ENCODE measurements around the gene GOLGA6L9.
"Not testable (repeated sequence)": the region's sequence is repeated elsewhere in the genome, so short reads cannot be mapped to it uniquely, and the experiment has no call there.

The GOLGA6L9 gene

GRCh38 chr15:82429693-82430092 is at the start of gene GOLGA6L9:
TSS of gene GOLGA6L9 (plus strand) at chr15:82429816. CDS start at chr15:82430080, 264 bp downstream.
- not testable (repeated sequence) for DNase-seq (ENCODE audit: low read depth, low spot score)

- DNase-seq (ENCODE audit: low read depth, low spot score): not testable (repeated sequence)
Measured at GRCh38 chr15:82381330-82381955, 48.2 kb upstream of the GOLGA6L9 start.

GRCh38 chr15:82387209-82387608 is 42.4 kb upstream of the GOLGA6L9 start:
- not testable (repeated sequence) for DNase-seq (ENCODE audit: low read depth, low spot score)

GRCh38 chr15:82390152-82390551 is 39.5 kb upstream of the GOLGA6L9 start:
- not testable (repeated sequence) for DNase-seq (ENCODE audit: low read depth, low spot score)

- not testable (repeated sequence) for DNase-seq (ENCODE audit: low read depth, low spot score)
Measured at GRCh38 chr15:82392077-82392476, 37.5 kb upstream of the GOLGA6L9 start.

- no peak for DNase-seq (ENCODE audit: low read depth, low spot score)
Measured at GRCh38 chr15:82393671-82394070, 35.9 kb upstream of the GOLGA6L9 start.

GRCh38 chr15:82395788-82396187 is 33.8 kb upstream of the GOLGA6L9 start:
- DNase-seq (ENCODE audit: low read depth, low spot score): not testable (repeated sequence)

- no peak for DNase-seq (ENCODE audit: low read depth, low spot score)
Measured at GRCh38 chr15:82397817-82398216, 31.8 kb upstream of the GOLGA6L9 start.

- DNase-seq (ENCODE audit: low read depth, low spot score): no peak
Measured at GRCh38 chr15:82398785-82399184, 30.8 kb upstream of the GOLGA6L9 start.

GRCh38 chr15:82399366-82400103 is 30.1 kb upstream of the GOLGA6L9 start:
- DNase-seq (ENCODE audit: low read depth, low spot score): not testable (repeated sequence)

- DNase-seq (ENCODE audit: low read depth, low spot score): not testable (repeated sequence)
Measured at GRCh38 chr15:82401918-82402317, 27.7 kb upstream of the GOLGA6L9 start.

- DNase-seq (ENCODE audit: low read depth, low spot score): not testable (repeated sequence)
Measured at GRCh38 chr15:82402341-82402740, 27.3 kb upstream of the GOLGA6L9 start.

GRCh38 chr15:82406211-82406610 is 23.4 kb upstream of the GOLGA6L9 start:
- DNase-seq (ENCODE audit: low read depth, low spot score): not testable (repeated sequence)

- not testable (repeated sequence) for DNase-seq (ENCODE audit: low read depth, low spot score)
Measured at GRCh38 chr15:82410306-82410705, 19.3 kb upstream of the GOLGA6L9 start.

GRCh38 chr15:82411595-82411994 is 18.0 kb upstream of the GOLGA6L9 start:
- DNase-seq (ENCODE audit: low read depth, low spot score): not testable (repeated sequence)

GRCh38 chr15:82414525-82415191 is 15.0 kb upstream of the GOLGA6L9 start:
- DNase-seq (ENCODE audit: low read depth, low spot score): not testable (repeated sequence)

GRCh38 chr15:82420516-82420915 is 9.1 kb upstream of the GOLGA6L9 start:
- not testable (repeated sequence) for DNase-seq (ENCODE audit: low read depth, low spot score)

- DNase-seq (ENCODE audit: low read depth, low spot score): not testable (repeated sequence)
Measured at GRCh38 chr15:82420966-82421365, 8.7 kb upstream of the GOLGA6L9 start.

- not testable (repeated sequence) for DNase-seq (ENCODE audit: low read depth, low spot score)
Measured at GRCh38 chr15:82427117-82427516, 2.5 kb upstream of the GOLGA6L9 start.

GRCh38 chr15:82445420-82445819 is 15.8 kb downstream of the GOLGA6L9 start:
- not testable (repeated sequence) for DNase-seq (ENCODE audit: low read depth, low spot score)

- not testable (repeated sequence) for DNase-seq (ENCODE audit: low read depth, low spot score)
Measured at GRCh38 chr15:82457336-82457735, 27.7 kb downstream of the GOLGA6L9 start.

- not testable (repeated sequence) for DNase-seq (ENCODE audit: low read depth, low spot score)
Measured at GRCh38 chr15:82465629-82466028, 36.0 kb downstream of the GOLGA6L9 start.

Measured in smooth muscle cell of the brain vasculature (primary cell).